ENCODE data around the gene BRD3.

BRD3 gene

DNA sequence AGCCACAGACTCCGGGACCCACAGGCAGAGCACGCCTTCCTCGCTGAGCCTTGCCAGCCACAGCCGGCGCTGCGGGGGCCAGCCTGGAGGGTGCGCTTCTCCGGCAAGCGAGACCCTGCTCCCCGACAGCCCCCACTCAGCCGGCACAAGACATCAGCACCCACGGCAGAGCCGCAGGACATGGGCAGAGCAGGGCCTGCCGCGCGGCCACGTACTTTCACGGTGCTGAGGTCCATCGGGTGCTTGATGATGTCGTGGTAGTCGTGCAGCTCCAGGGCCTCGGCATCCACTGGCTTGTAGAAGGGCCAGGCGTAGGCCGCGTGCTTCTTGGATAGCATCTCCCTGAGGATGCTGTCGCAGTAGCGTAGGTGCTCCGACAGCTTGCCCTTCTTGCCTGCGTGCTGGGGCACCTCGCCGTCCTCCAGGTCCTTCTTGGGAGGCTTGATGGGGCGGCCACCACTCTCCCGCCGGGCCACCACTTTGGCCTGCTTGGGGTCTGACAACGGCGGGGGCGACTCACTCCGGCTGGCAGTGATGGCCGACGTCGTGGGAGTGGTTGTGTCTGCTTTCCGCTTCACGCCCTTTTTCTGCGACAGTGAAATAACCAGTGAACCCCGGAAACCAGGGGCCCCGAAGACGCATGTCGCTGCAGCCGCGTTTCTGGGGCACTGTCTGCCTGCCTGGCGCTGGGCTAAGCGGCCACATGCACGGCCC is 19.8 kb downstream of the BRD3 start:
- H3K4me1 ChIP-seq: peaks cover 0 to 17% (median 5%) of the 10 kb centered on the region in 4 donors
- TF ChIP-seq, protein P1, sequence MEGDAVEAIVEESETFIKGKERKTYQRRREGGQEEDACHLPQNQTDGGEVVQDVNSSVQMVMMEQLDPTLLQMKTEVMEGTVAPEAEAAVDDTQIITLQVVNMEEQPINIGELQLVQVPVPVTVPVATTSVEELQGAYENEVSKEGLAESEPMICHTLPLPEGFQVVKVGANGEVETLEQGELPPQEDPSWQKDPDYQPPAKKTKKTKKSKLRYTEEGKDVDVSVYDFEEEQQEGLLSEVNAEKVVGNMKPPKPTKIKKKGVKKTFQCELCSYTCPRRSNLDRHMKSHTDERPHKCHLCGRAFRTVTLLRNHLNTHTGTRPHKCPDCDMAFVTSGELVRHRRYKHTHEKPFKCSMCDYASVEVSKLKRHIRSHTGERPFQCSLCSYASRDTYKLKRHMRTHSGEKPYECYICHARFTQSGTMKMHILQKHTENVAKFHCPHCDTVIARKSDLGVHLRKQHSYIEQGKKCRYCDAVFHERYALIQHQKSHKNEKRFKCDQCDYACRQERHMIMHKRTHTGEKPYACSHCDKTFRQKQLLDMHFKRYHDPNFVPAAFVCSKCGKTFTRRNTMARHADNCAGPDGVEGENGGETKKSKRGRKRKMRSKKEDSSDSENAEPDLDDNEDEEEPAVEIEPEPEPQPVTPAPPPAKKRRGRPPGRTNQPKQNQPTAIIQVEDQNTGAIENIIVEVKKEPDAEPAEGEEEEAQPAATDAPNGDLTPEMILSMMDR (IDR thresholded peaks at IDR 0.05): no peak
- no peak overlapping the region for H3K4me3 ChIP-seq
- intact Hi-C loops (cut with DNase I; ENCODE audit: low total_unique reads): no loop called here
- H3K27me3 ChIP-seq: no peaks in the 10 kb centered on the region
- DNase-seq: no peak
- H3K27ac ChIP-seq: no peak overlapping the region
- H3K9me3 ChIP-seq: no peaks in the 10 kb centered on the region
- peaks cover 80 to 100% (median 97%) of the 10 kb centered on the region in 3 donors for H3K36me3 ChIP-seq

GRCh38 chr9:134046894-134047681 is 20.7 kb downstream of the BRD3 start:
- intact Hi-C loops (cut with DNase I; ENCODE audit: low total_unique reads): no loop called here
- H3K4me1 ChIP-seq: peaks cover 0 to 17% (median 5%) of the 10 kb centered on the region in 4 donors
- no peak overlapping the region for H3K4me3 ChIP-seq
- no peaks in the 10 kb centered on the region for H3K9me3 ChIP-seq
- peaks cover 75 to 96% (median 90%) of the 10 kb centered on the region in 3 donors for H3K36me3 ChIP-seq
- no peak for DNase-seq
- TF ChIP-seq, protein P1 (IDR thresholded peaks at IDR 0.05): no peak
- H3K27me3 ChIP-seq: no peaks in the 10 kb centered on the region
- H3K27ac ChIP-seq: no peak overlapping the region

DNA sequence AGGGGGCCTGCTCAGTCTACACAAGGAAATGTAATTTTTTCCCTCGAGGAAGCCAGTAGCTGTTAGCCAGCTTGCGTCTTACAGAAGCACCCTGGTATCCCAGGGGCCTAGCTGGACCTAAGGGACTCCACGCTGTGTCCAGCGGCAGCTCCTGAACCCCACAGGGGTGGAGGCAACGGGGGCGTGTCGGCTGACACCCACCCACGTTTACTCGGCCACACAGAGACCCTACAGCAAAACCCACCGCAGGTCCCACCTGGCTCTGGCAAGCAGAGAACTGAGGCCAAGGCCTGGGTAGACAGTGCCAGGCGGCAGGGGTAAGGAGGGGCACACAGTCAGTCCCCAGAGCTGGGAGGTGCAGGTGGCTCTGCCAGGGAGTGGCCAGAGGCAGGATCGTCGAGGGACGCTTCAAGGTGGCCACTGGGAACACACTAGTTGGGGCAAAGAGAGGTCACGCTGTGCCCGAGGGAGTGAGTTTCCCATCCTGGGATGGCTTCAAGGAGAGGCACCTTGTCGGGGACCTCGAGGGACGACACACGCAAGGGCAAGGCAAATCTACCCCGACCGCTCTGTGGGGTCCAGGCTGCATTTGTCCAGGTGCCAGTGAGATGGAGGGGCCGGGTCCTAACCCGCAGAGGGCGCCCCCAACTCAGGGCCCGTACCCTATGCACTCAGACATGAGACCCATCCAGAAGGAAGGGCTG is 21.8 kb downstream of the BRD3 start:
- Histone ChIP-seq H3K9me3 (no peaks in the 10 kb centered on the region), H3K4me1 (peaks cover 0 to 17% (median 5%) of the 10 kb centered on the region in 4 donors), H3K4me3 (no peak overlapping the region), H3K27me3 (no peaks in the 10 kb centered on the region), H3K36me3 (peaks cover 75 to 96% (median 91%) of the 10 kb centered on the region in 3 donors), H3K27ac (no peak overlapping the region)
- TF ChIP-seq, protein P1 (IDR thresholded peaks at IDR 0.05): no peak
- intact Hi-C loops (cut with DNase I; ENCODE audit: low total_unique reads): no loop called here
- no peak for DNase-seq

DNA sequence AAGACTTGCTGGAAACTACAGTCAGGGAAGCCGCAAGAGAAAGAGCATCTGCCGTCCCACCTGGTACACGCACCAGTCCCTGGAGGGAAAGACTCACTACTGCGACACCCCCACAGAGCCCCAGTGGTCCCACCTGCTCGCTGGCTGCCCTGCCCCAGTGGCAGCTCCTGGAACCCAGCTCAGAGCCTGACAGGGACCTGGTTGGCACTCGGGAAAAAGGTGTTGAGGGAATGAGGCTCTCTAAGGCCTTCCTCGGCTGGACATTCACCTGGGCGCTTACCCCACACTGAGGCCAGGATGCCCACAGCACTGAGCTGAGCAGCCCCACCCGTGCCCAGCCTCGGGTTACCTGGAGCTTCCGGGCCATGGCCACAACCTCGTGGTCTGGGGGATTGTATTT is 22.9 kb downstream of the BRD3 start:
- TF ChIP-seq, protein P1 (IDR thresholded peaks at IDR 0.05): no peak
- intact Hi-C loops (cut with DNase I; ENCODE audit: low total_unique reads): no loop called here
- Histone ChIP-seq H3K27ac (no peak overlapping the region), H3K4me1 (peaks cover 0 to 13% (median 5%) of the 10 kb centered on the region in 4 donors), H3K9me3 (no peaks in the 10 kb centered on the region), H3K4me3 (no peak overlapping the region), H3K36me3 (peaks cover 70 to 96% (median 91%) of the 10 kb centered on the region in 3 donors), H3K27me3 (no peaks in the 10 kb centered on the region)
- DNase-seq: no peak

DNA sequence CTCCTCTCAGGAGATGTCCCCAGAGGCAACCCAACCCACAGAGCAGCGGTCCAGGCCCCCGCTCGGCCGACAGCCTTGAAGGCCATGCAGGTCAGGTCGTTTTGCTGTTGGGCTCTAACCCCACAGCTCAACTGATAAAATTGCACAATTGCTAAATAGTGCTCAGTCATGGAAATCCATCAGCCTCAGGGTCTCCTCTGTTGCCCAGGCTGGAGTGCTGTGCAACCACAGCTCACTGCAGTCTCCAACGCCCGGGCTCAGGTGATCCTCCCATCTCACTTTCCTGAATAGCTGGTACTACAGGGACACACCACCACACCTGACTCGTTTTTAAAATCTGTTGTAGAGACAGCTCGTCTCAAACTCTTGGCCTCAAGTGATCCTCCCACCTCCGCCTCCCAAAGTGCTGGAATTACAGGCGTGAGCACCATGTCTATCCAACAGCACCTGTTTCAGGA is 24.3 kb downstream of the BRD3 start:
- H3K9me3 ChIP-seq: no peaks in the 10 kb centered on the region
- TF ChIP-seq, protein P1 (IDR thresholded peaks at IDR 0.05): no peak
- peaks cover 80 to 96% (median 91%) of the 10 kb centered on the region in 3 donors for H3K36me3 ChIP-seq
- H3K27ac ChIP-seq: no peak overlapping the region
- DNase-seq: no peak
- no peak overlapping the region for H3K4me3 ChIP-seq
- H3K27me3 ChIP-seq: no peaks in the 10 kb centered on the region
- intact Hi-C loops (cut with DNase I; ENCODE audit: low total_unique reads): no loop called here
- no peaks in the 10 kb centered on the region for H3K4me1 ChIP-seq
